B cell (primary cell): ENCODE data around the gene ABHD2.

ENCODE experiments used
- EZH2 ChIP-seq: IDR thresholded peaks from 2 replicates; pipeline ENCODE4 v1.6.1; 2012; ENCODE audit warnings: borderline replicate concordance, low read depth, mild to moderate bottlenecking, moderate library complexity, low read length; ENCODE audit not compliant: insufficient read depth, poor library complexity, severe bottlenecking
- TF ChIP-seq, protein P1 (sequence below): fragments of 200-600 bp; IDR thresholded peaks from one replicate; pipeline ENCODE4 v1.8.0; 2022; ENCODE audit warnings: antibody characterized with exemption, mild to moderate bottlenecking

DNA sequence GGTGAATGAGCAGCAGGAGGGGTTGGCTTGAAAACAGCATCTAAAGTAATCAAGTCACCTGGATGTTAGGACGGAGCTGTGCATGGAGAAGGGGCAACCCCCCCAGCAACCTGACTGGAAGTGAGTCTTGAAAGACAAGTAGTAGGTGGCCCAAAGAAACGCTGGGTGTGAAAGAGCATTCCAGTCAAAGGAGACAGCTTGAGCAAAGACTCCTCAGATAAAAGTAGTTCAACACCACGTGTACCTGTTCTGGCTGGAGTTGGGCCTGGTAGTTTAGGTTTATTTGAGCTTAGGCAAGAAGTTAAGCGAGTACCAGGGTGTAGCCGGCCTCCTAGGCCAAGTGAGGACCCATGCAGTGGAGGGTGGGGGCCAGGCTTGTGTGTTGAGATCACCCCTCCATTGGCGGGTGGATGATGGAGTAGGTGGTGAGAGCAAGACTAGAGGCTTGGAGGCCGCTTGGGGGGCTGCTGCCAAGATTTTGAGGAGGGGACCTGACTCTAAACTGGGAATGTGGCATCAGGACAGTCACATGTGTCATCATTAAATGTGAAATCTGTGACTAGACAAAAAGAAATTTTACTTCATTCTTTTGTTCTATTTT, 61.3 kb downstream of the ABHD2 start:
- TF ChIP-seq, protein P1, sequence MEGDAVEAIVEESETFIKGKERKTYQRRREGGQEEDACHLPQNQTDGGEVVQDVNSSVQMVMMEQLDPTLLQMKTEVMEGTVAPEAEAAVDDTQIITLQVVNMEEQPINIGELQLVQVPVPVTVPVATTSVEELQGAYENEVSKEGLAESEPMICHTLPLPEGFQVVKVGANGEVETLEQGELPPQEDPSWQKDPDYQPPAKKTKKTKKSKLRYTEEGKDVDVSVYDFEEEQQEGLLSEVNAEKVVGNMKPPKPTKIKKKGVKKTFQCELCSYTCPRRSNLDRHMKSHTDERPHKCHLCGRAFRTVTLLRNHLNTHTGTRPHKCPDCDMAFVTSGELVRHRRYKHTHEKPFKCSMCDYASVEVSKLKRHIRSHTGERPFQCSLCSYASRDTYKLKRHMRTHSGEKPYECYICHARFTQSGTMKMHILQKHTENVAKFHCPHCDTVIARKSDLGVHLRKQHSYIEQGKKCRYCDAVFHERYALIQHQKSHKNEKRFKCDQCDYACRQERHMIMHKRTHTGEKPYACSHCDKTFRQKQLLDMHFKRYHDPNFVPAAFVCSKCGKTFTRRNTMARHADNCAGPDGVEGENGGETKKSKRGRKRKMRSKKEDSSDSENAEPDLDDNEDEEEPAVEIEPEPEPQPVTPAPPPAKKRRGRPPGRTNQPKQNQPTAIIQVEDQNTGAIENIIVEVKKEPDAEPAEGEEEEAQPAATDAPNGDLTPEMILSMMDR: no peak
- TF ChIP-seq EZH2: no peak
